T-helper 1 cell treated with Interleukin-12 subunit alpha and Interleukin-12 subunit beta and Interleukin-4 antibody, amounts not matched to agents 30 ng/mL and 1 ng/mL, for 36 hours (primary cell): Measurements from ENCODE around the gene SVIL. TPM values are rescaled to one million over a fixed set of nuclear protein-coding genes. Genes with fewer than 3 reads are reported as not detected.

Source experiments
- intact Hi-C: fragments of 100-400 bp; cut with micrococcal nuclease; formaldehyde crosslinking; loops from one replicate; pipeline ENCODE4 v1.15.1; 2024
- total RNA-seq: library from RNA; stranded (reverse); gene quantifications from 2 replicates; pipeline ENCODE4 v1.2.3, GENCODE V29; 2022

Gene SVIL
- total RNA-seq = 12.5 and 12.9 TPM in 2 replicates

- intact Hi-C loops = no loop called here
Observed at GRCh38 chr10:29634764-29635625, at the start of gene SVIL. SVIL (minus strand) TSS chr10:29634971; CDS start chr10:29555058, 79,913 bp downstream.

- intact Hi-C loops = loop anchor here (1.0 to 2.0 kb wide), 2 partner anchors 23 to 53 kb away; no protein-coding TSS in a partner anchor
Observed at GRCh38 chr10:29681676-29682448, 47.1 kb upstream of the SVIL start.

GRCh38 chr10:29680091-29680490, 45.3 kb upstream of the SVIL start:
- intact Hi-C loops = no loop called here

- intact Hi-C loops = no loop called here
Observed at GRCh38 chr10:29676732-29677131, 42.0 kb upstream of the SVIL start.

- intact Hi-C loops = no loop called here
Observed at GRCh38 chr10:29675984-29676383, 41.2 kb upstream of the SVIL start.

- intact Hi-C loops = no loop called here
Observed at GRCh38 chr10:29671968-29672367, 37.2 kb upstream of the SVIL start.

GRCh38 chr10:29671228-29671780, 36.5 kb upstream of the SVIL start:
- intact Hi-C loops = no loop called here

- intact Hi-C loops = no loop called here
Observed at GRCh38 chr10:29670761-29671160, 36.0 kb upstream of the SVIL start.

- intact Hi-C loops = no loop called here
Observed at GRCh38 chr10:29669149-29669548, 34.4 kb upstream of the SVIL start.

- intact Hi-C loops = no loop called here
Observed at GRCh38 chr10:29668628-29669027, 33.9 kb upstream of the SVIL start.

- intact Hi-C loops = no loop called here
Observed at GRCh38 chr10:29667191-29667590, 32.4 kb upstream of the SVIL start.

GRCh38 chr10:29666201-29666600, 31.4 kb upstream of the SVIL start:
- intact Hi-C loops = no loop called here

- intact Hi-C loops = no loop called here
Observed at GRCh38 chr10:29663718-29664117, 28.9 kb upstream of the SVIL start.

- intact Hi-C loops = loop anchor here (1.0 kb wide), 5 partner anchors 22 to 368 kb away; no protein-coding TSS in a partner anchor
Observed at GRCh38 chr10:29658984-29659965, 24.5 kb upstream of the SVIL start.

GRCh38 chr10:29657719-29658274, 23.0 kb upstream of the SVIL start:
- intact Hi-C loops = no loop called here

- intact Hi-C loops = no loop called here
Observed at GRCh38 chr10:29656451-29656992, 21.8 kb upstream of the SVIL start.

- intact Hi-C loops = no loop called here
Observed at GRCh38 chr10:29652192-29652591, 17.4 kb upstream of the SVIL start.

GRCh38 chr10:29651767-29652166, 17.0 kb upstream of the SVIL start:
- intact Hi-C loops = no loop called here

- intact Hi-C loops = no loop called here
Observed at GRCh38 chr10:29650552-29650944, 15.8 kb upstream of the SVIL start.
